HEK293 (cell line): Measurements from ENCODE around the gene CCIN.

ENCODE experiments used
- CTCF ChIA-PET: fragments of 350-600 bp; formaldehyde crosslinking; extraction: SDS; loops from one replicate; lab custom pipeline; 2021; ENCODE audit warnings: antibody characterized with exemption; lab: Yijun Ruan, JAX
- POLR2A ChIA-PET: fragments of 300-600 bp; formaldehyde crosslinking; extraction: SDS; loops from one replicate; lab custom pipeline; 2020; ENCODE audit warnings: antibody characterized with exemption, inconsistent platforms; lab: Yijun Ruan, JAX
- H3K27ac ChIP-seq: fragments of 200-500 bp; sonication (Bioruptor generic); 2 replicates; pipeline ENCODE4 v1.5.1; 2014; ENCODE audit warnings: low read depth, low read length, control low read depth, inconsistent platforms; ENCODE audit errors: extremely low read depth
- H3K36me3 ChIP-seq, 2 experiments: fragments of 200-500 bp in 1 of 2; sonication (Bioruptor generic) in 1 of 2; 1 replicate in 1 of 2; 2 replicates in 1 of 2; pipeline ENCODE4 v1.5.1; 2014 to 2017; ENCODE audit warnings: inconsistent platforms in 2 of 2, low read length in 2 of 2; ENCODE audit not compliant: control insufficient read depth in 2 of 2, insufficient read depth in 1 of 2
- H3K4me1 ChIP-seq: fragments of 200-500 bp; sonication (Bioruptor generic); 2 replicates; pipeline ENCODE4 v1.5.1; 2014; ENCODE audit warnings: mild to moderate bottlenecking, low read length, inconsistent platforms; ENCODE audit not compliant: control insufficient read depth, insufficient read depth
- H3K4me3 ChIP-seq: 2 replicates; pipeline ENCODE4 v1.5.1; 2011; ENCODE audit warnings: low read depth, mild to moderate bottlenecking, control low read depth, low read length, moderate library complexity
- H3K9me3 ChIP-seq: fragments of 200-500 bp; sonication (Bioruptor generic); 2 replicates; pipeline ENCODE4 v1.5.1; 2014; ENCODE audit warnings: low read depth, low read length, inconsistent platforms; ENCODE audit not compliant: control insufficient read depth, insufficient read depth
- PRDM4 ChIP-seq: fragments of 450-650 bp; formaldehyde crosslinking; IDR thresholded peaks from 2 replicates; pipeline ENCODE4 v1.5.1; 2017; ENCODE audit warnings: missing biosample characterization, missing genetic modification characterization
- PRDM6 ChIP-seq: fragments of 450-650 bp; formaldehyde crosslinking; IDR thresholded peaks from 2 replicates; pipeline ENCODE4 v1.5.1; 2017; ENCODE audit warnings: missing biosample characterization, missing genetic modification characterization
- REPIN1 ChIP-seq: fragments of 450-650 bp; formaldehyde crosslinking; IDR thresholded peaks from 2 replicates; pipeline ENCODE4 v1.5.1; 2017; ENCODE audit warnings: missing biosample characterization, missing genetic modification characterization, low read depth
- ZNF248 ChIP-seq: fragments of 450-650 bp; formaldehyde crosslinking; IDR thresholded peaks from 2 replicates; pipeline ENCODE4 v1.5.1; 2017; ENCODE audit warnings: missing biosample characterization, missing genetic modification characterization
- ZNF266 ChIP-seq: fragments of 450-650 bp; formaldehyde crosslinking; IDR thresholded peaks from 2 replicates; pipeline ENCODE4 v1.5.1; 2016; ENCODE audit warnings: missing biosample characterization, missing genetic modification characterization, low read depth
- ZNF350 ChIP-seq: fragments of 450-650 bp; formaldehyde crosslinking; IDR thresholded peaks from 2 replicates; pipeline ENCODE4 v1.5.0; 2017; ENCODE audit warnings: missing biosample characterization, mild to moderate bottlenecking, missing genetic modification characterization
- ZNF747 ChIP-seq: fragments of 450-650 bp; formaldehyde crosslinking; IDR thresholded peaks from 2 replicates; pipeline ENCODE4 v1.5.1; 2016; ENCODE audit warnings: missing biosample characterization, missing genetic modification characterization
- ZSCAN30 ChIP-seq: fragments of 450-650 bp; IDR thresholded peaks from 2 replicates; pipeline ENCODE4 v1.5.1; 2018; ENCODE audit warnings: missing biosample characterization, mild to moderate bottlenecking, missing genetic modification characterization, moderate library complexity
- TF ChIP-seq, protein P1 (sequence below): sonication (generic); formaldehyde crosslinking; IDR thresholded peaks from 2 replicates; pipeline ENCODE4 v1.8.1; 2022; ENCODE audit warnings: mild to moderate bottlenecking, moderate library complexity, missing genetic modification reagents
- TF ChIP-seq, protein P2 (sequence below): fragments of 450-650 bp; formaldehyde crosslinking; IDR thresholded peaks from 2 replicates; pipeline ENCODE4 v1.5.1; 2017; ENCODE audit warnings: missing biosample characterization, missing genetic modification characterization
- TF ChIP-seq, protein P3 (sequence below): fragments of 450-650 bp; formaldehyde crosslinking; IDR thresholded peaks from 2 replicates; pipeline ENCODE4 v1.5.1; 2016; ENCODE audit warnings: missing biosample characterization, missing genetic modification characterization

Gene CCIN

GRCh38 chr9:36163786-36164170, 5.4 kb upstream of the CCIN start (continued):
- TF ChIP-seq, protein P1, sequence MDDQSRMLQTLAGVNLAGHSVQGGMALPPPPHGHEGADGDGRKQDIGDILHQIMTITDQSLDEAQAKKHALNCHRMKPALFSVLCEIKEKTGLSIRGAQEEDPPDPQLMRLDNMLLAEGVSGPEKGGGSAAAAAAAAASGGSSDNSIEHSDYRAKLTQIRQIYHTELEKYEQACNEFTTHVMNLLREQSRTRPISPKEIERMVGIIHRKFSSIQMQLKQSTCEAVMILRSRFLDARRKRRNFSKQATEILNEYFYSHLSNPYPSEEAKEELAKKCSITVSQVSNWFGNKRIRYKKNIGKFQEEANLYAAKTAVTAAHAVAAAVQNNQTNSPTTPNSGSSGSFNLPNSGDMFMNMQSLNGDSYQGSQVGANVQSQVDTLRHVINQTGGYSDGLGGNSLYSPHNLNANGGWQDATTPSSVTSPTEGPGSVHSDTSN: no peak
- TF ChIP-seq PRDM4 (no peak), REPIN1 (no peak)

DNA sequence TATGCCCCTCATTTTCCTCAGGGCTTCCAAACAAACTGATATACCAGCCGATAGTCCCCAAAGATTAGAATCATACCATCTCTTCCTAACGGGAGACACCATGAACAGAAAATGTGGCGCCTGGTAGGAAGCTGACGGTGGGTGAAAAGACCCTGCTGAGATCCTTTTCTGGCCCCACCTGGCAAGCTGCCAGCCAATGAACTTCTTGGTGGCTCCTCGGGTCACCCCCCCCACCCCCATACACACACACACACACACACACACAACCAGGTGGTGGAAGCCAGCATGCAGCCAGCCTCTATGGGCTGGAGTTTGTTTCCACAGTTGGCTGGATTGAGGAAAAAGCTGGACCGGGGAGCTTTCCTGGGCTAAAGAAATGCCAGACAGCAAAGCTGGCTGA, 4.8 kb upstream of the CCIN start:
- Histone ChIP-seq H3K4me3 (no peak overlapping the region), H3K36me3 (no peaks in the 10 kb centered on the region), H3K27ac (no peak overlapping the region), H3K4me1 (peaks cover 4% of the 10 kb centered on the region; the same call in 1 of the 2 replicates), H3K9me3 (no peaks in the 10 kb centered on the region)
- POLR2A ChIA-PET: interaction anchor here (0.6 to 3.0 kb wide), 6 partner anchors 16 to 59 kb away, joined by 3 to 30 read pairs (median 6); partner anchors contain the start of genes CLTA and GLIPR2
- CTCF ChIA-PET: interaction anchor here (0.5 to 8.2 kb wide), 13 partner anchors 8 to 392 kb away, joined by 3 to 172 read pairs (median 5); partner anchors contain the start of genes CLTA and GLIPR2
- TF ChIP-seq, protein P2, sequence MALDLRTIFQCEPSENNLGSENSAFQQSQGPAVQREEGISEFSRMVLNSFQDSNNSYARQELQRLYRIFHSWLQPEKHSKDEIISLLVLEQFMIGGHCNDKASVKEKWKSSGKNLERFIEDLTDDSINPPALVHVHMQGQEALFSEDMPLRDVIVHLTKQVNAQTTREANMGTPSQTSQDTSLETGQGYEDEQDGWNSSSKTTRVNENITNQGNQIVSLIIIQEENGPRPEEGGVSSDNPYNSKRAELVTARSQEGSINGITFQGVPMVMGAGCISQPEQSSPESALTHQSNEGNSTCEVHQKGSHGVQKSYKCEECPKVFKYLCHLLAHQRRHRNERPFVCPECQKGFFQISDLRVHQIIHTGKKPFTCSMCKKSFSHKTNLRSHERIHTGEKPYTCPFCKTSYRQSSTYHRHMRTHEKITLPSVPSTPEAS (tag by site-specific recombination): peak; percentile 41; the same call in 1 of the 2 replicates
- TF ChIP-seq, protein P3, sequence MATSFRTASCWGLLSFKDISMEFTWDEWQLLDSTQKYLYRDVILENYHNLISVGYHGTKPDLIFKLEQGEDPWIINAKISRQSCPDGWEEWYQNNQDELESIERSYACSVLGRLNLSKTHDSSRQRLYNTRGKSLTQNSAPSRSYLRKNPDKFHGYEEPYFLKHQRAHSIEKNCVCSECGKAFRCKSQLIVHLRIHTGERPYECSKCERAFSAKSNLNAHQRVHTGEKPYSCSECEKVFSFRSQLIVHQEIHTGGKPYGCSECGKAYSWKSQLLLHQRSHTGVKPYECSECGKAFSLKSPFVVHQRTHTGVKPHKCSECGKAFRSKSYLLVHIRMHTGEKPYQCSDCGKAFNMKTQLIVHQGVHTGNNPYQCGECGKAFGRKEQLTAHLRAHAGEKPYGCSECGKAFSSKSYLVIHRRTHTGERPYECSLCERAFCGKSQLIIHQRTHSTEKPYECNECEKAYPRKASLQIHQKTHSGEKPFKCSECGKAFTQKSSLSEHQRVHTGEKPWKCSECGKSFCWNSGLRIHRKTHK (tag by site-specific recombination): no peak
- TF ChIP-seq PRDM6 (tag by site-specific recombination): no peak
- TF ChIP-seq ZNF350: no peak

DNA sequence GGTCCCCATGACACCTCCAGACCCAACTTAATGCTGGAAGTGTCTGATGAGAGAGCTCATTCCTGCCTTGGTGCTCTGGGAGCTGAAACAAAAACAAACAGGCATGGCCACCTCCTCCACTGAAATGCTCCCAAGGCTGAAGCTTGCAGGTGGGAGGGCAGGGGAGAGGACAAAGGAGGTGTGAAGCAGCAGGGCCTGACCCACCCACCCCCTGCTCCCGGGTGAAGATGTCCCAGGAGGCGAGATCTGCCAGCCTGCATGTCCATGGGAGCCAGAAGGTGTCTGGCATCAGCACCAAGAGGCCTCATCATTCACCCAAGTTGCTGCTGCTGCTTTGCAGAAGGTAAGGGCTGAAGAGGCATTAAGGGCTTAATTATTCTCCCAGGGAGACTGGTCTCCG, 4.2 kb upstream of the CCIN start:
- no peak overlapping the region for H3K27ac ChIP-seq
- TF ChIP-seq ZNF747 (tag by site-specific recombination) (no peak), ZNF350 (no peak), ZNF266 (tag by site-specific recombination) (no peak), ZSCAN30 (tag by site-specific recombination) (no peak), ZNF248 (tag by site-specific recombination) (no peak)
- H3K4me3 ChIP-seq: no peak overlapping the region
- peaks cover 4% of the 10 kb centered on the region; the same call in 1 of the 2 replicates for H3K4me1 ChIP-seq
- ChIA-PET CTCF (interaction anchor here (0.5 to 8.2 kb wide), 14 partner anchors 9 to 391 kb away, joined by 3 to 172 read pairs (median 5); partner anchors contain the start of genes CLTA and GLIPR2), POLR2A (interaction anchor here (0.6 to 3.0 kb wide), 4 partner anchors 22 to 59 kb away, joined by 3 to 30 read pairs (median 5); partner anchors contain the start of genes CLTA and GLIPR2)
- H3K9me3 ChIP-seq: no peaks in the 10 kb centered on the region
- no peaks in the 10 kb centered on the region for H3K36me3 ChIP-seq
